OCI-LY3 (cell line): Measurements from ENCODE around the gene SNCB.

ENCODE experiments used
- H2AFZ ChIP-seq: fragments of 200-600, 300-600 bp; shearing (Covaris generic); 2 replicates; pipeline ENCODE4 v1.6.0; 2014; ENCODE audit warnings: antibody characterized with exemption, low read depth, low read length
- H3K27ac ChIP-seq: fragments of 200-600, 300-600 bp; sonication (generic); 2 replicates; pipeline ENCODE4 v1.5.1; 2014; ENCODE audit warnings: mild to moderate bottlenecking, low read length, moderate library complexity, mixed read lengths
- H3K27me3 ChIP-seq: fragments of 200-600, 300-600 bp; sonication (generic); 2 replicates; pipeline ENCODE4 v1.6.1; 2014; ENCODE audit warnings: low read depth, low read length, mixed read lengths
- H3K36me3 ChIP-seq: fragments of 200-600, 300-600 bp; sonication (generic); replicated peaks from 2 replicates; pipeline ENCODE3; 2014; ENCODE audit warnings: low read depth, low read length, mixed read lengths
- H3K4me1 ChIP-seq: fragments of 300-600, 200-600 bp; sonication (generic); 2 replicates; pipeline ENCODE4 v1.6.1; 2014; ENCODE audit warnings: low read length, mixed read lengths
- H3K4me2 ChIP-seq: fragments of 200-600, 300-600 bp; sonication (generic); 2 replicates; pipeline ENCODE4 v1.6.1; 2014; ENCODE audit warnings: low read length, mixed read lengths
- H3K4me3 ChIP-seq: fragments of 300-600, 200-600 bp; sonication (generic); 2 replicates; pipeline ENCODE4 v1.5.1; 2014; ENCODE audit warnings: antibody characterized with exemption, mild to moderate bottlenecking, low read length, moderate library complexity
- H3K79me2 ChIP-seq: fragments of 300-600, 200-600 bp; shearing (Covaris generic); 2 replicates; pipeline ENCODE4 v1.6.1; 2014; ENCODE audit warnings: mild to moderate bottlenecking, low read length, mixed read lengths
- H3K9ac ChIP-seq: fragments of 300-600, 200-600 bp; shearing (Covaris generic); 2 replicates; pipeline ENCODE4 v1.6.0; 2014; ENCODE audit warnings: mild to moderate bottlenecking, low read length, moderate library complexity
- H3K9me3 ChIP-seq: fragments of 200-600, 300-600 bp; shearing (Covaris generic); 2 replicates; pipeline ENCODE4 v1.6.1; 2014; ENCODE audit warnings: low read length, mixed read lengths; ENCODE audit not compliant: insufficient read depth
- H4K20me1 ChIP-seq: fragments of 200-600, 300-600 bp; sonication (generic); 2 replicates; pipeline ENCODE4 v1.6.1; 2016; ENCODE audit warnings: low read length, mixed read lengths; ENCODE audit not compliant: insufficient read depth
- CTCF ChIP-seq: fragments of 200-600, 300-600 bp; sonication (generic); IDR thresholded peaks from 2 replicates; pipeline ENCODE4 v1.5.1; 2014; ENCODE audit warnings: antibody characterized with exemption, low read length, low read depth
- EZH2phosphoT487 ChIP-seq: fragments of 200-600 bp; shearing (Covaris generic); IDR thresholded peaks from 2 replicates; pipeline ENCODE4 v1.6.1; 2018; ENCODE audit warnings: antibody characterized with exemption, mixed run types, low read depth

The SNCB gene

GRCh38 chr5:176611435-176611834, 18.9 kb downstream of the SNCB start:
- no peak overlapping the region for H3K4me2 ChIP-seq

GRCh38 chr5:176610435-176610773, 19.9 kb downstream of the SNCB start:
- peaks cover 5% of the 10 kb centered on the region; the same call in 1 of the 2 replicates for H3K4me1 ChIP-seq
- no peak for TF ChIP-seq EZH2phosphoT487
- H3K4me2 ChIP-seq: peak overlapping the region; percentile 73
- no peaks in the 10 kb centered on the region for H3K36me3 ChIP-seq
- H4K20me1 ChIP-seq: 0 out of 2 replicates have a peak, but pooled peaks cover 5% of the 10 kb centered on the region
- no peaks in the 10 kb centered on the region for H3K9me3 ChIP-seq
- peaks cover 7% of the 10 kb centered on the region; the same call in 1 of the 2 replicates for H3K79me2 ChIP-seq
- H3K9ac ChIP-seq: peak overlapping the region; percentile 82
- peak overlapping the region; percentile 83 for H3K4me3 ChIP-seq
- peak overlapping the region; percentile 44 for H3K27ac ChIP-seq
- H2AFZ ChIP-seq: peak overlapping the region; percentile 82; the same call in 1 of the 2 replicates
- H3K27me3 ChIP-seq: peaks cover 10% of the 10 kb centered on the region; the same call in 1 of the 2 replicates

More at GRCh38 chr5:176611435-176611834, 18.9 kb downstream of the SNCB start:
- H4K20me1 ChIP-seq: 0 out of 2 replicates have a peak, but pooled peaks cover 5% of the 10 kb centered on the region
- no peak overlapping the region for H3K27ac ChIP-seq
- no peaks in the 10 kb centered on the region for H3K9me3 ChIP-seq
- H3K27me3 ChIP-seq: peaks cover 10% of the 10 kb centered on the region; the same call in 1 of the 2 replicates
- TF ChIP-seq EZH2phosphoT487: no peak
- TF ChIP-seq CTCF: no peak
- H2AFZ ChIP-seq: no peak overlapping the region
- no peak overlapping the region for H3K9ac ChIP-seq
- H3K36me3 ChIP-seq: no peaks in the 10 kb centered on the region
- H3K79me2 ChIP-seq: peaks cover 7% of the 10 kb centered on the region; the same call in 1 of the 2 replicates
- no peak overlapping the region for H3K4me3 ChIP-seq
- peaks cover 5% of the 10 kb centered on the region; the same call in 1 of the 2 replicates for H3K4me1 ChIP-seq

- Histone ChIP-seq H3K79me2 (peaks cover 7% of the 10 kb centered on the region; the same call in 1 of the 2 replicates), H3K27ac (peak within 1 kb of the TSS; percentile 44), H2AFZ (peak within 1 kb of the TSS; percentile 82; the same call in 1 of the 2 replicates), H3K27me3 (peaks cover 10% of the 10 kb centered on the region; the same call in 1 of the 2 replicates), H4K20me1 (0 out of 2 replicates have a peak, but pooled peaks cover 5% of the 10 kb centered on the region), H3K4me3 (peak within 1 kb of the TSS; percentile 83), H3K9ac (peak within 1 kb of the TSS; percentile 82), H3K36me3 (no peaks in the 10 kb centered on the region), H3K4me2 (peak within 1 kb of the TSS; percentile 94), H3K4me1 (peaks cover 5% of the 10 kb centered on the region; the same call in 1 of the 2 replicates), H3K9me3 (no peaks in the 10 kb centered on the region)
- TF ChIP-seq CTCF (peak; percentile 39), EZH2phosphoT487 (no peak)
These were observed 20.5 kb downstream of the SNCB start, which contains the start of gene GPRIN1 for GRCh38 chr5:176609724-176610434. TSS of gene GPRIN1 (minus strand) at chr5:176610156. CDS start at chr5:176599834, 10,322 bp downstream.

GRCh38 chr5:176608937-176609723, 21.2 kb downstream of the SNCB start:
- peaks cover 5% of the 10 kb centered on the region; the same call in 1 of the 2 replicates for H3K4me1 ChIP-seq
- peak overlapping the region; percentile 66; the same call in 1 of the 2 replicates for H3K9ac ChIP-seq
- TF ChIP-seq CTCF (no peak), EZH2phosphoT487 (no peak)
- peaks cover 10% of the 10 kb centered on the region; the same call in 1 of the 2 replicates for H3K27me3 ChIP-seq
- no peak overlapping the region for H2AFZ ChIP-seq
- no peaks in the 10 kb centered on the region for H3K9me3 ChIP-seq
- no peaks in the 10 kb centered on the region for H3K36me3 ChIP-seq
- peaks cover 7% of the 10 kb centered on the region; the same call in 1 of the 2 replicates for H3K79me2 ChIP-seq
- H3K4me3 ChIP-seq: peak overlapping the region; percentile 83
- peak overlapping the region; percentile 94 for H3K4me2 ChIP-seq
- H4K20me1 ChIP-seq: 0 out of 2 replicates have a peak, but pooled peaks cover 5% of the 10 kb centered on the region
- H3K27ac ChIP-seq: no peak overlapping the region
